PFSK-1 (cell line): Measurements from ENCODE around the gene SLC9A1.

Source experiments
- FOXP2 ChIP-seq: optimal IDR thresholded peaks from 2 replicates; pipeline ENCODE3; 2011; ENCODE audit warnings: borderline replicate concordance, control low read depth, inconsistent platforms; ENCODE audit not compliant: insufficient read depth; ENCODE audit errors: extremely low read length, extremely low read depth
- POLR2AphosphoS5 ChIP-seq: IDR thresholded peaks from 2 replicates; pipeline ENCODE4 v1.6.1; 2012; ENCODE audit warnings: low read depth, mild to moderate bottlenecking, control low read depth, low read length, moderate library complexity
- REST ChIP-seq, 2 experiments: IDR thresholded peaks; 2 replicates each; pipeline versions ENCODE4 v1.6.1 to v1.8.0; 2011 to 2012; ENCODE audit warnings: low read depth in 2 of 2, low read length in 2 of 2, control low read depth in 1 of 2, inconsistent platforms in 1 of 2, mild to moderate bottlenecking in 1 of 2, moderate library complexity in 1 of 2; ENCODE audit not compliant: insufficient read depth in 1 of 2
- SIN3A ChIP-seq: IDR thresholded peaks from 2 replicates; pipeline ENCODE4 v1.6.1; 2012; ENCODE audit warnings: mild to moderate bottlenecking, low read length, moderate library complexity, borderline replicate concordance; ENCODE audit not compliant: insufficient read depth
- TAF1 ChIP-seq: IDR thresholded peaks from 2 replicates; pipeline ENCODE4 v1.6.1; 2012; ENCODE audit warnings: low read length, control low read depth, borderline replicate concordance; ENCODE audit not compliant: insufficient read depth

Gene SLC9A1

GRCh38 chr1:27098431-27099134 lies 56.3 kb downstream of the SLC9A1 start:
- TF ChIP-seq SIN3A, result no peak
- no peak for TF ChIP-seq TAF1
- TF ChIP-seq REST (IDR thresholded peaks at IDR 0.05; ENCODE audit: insufficient read depth in 1 of 2, low read depth in 2 of 2, low read length in 2 of 2), result no peak
- no peak for TF ChIP-seq POLR2AphosphoS5
- TF ChIP-seq FOXP2, result no peak

GRCh38 chr1:27097484-27097917 lies 57.4 kb downstream of the SLC9A1 start:
- TF ChIP-seq FOXP2 (no peak), TAF1 (no peak), REST (IDR thresholded peaks at IDR 0.05; ENCODE audit: insufficient read depth in 1 of 2, low read depth in 2 of 2, low read length in 2 of 2) (no peak), SIN3A (no peak), POLR2AphosphoS5 (no peak)

- TF ChIP-seq SIN3A (no peak), POLR2AphosphoS5 (no peak), TAF1 (no peak), REST (IDR thresholded peaks at IDR 0.05; ENCODE audit: insufficient read depth in 1 of 2, low read depth in 2 of 2, low read length in 2 of 2) (no peak), FOXP2 (no peak)
Observed at GRCh38 chr1:27095576-27095975, 59.3 kb downstream of the SLC9A1 start.

GRCh38 chr1:27092888-27093287 lies 62.0 kb downstream of the SLC9A1 start:
- TF ChIP-seq SIN3A (no peak), REST (IDR thresholded peaks at IDR 0.05; ENCODE audit: insufficient read depth in 1 of 2, low read depth in 2 of 2, low read length in 2 of 2) (no peak), FOXP2 (no peak), TAF1 (no peak), POLR2AphosphoS5 (no peak)
